K562 (cell line): ENCODE results near the gene MRPL40. TPM values are rescaled to one million over a fixed set of nuclear protein-coding genes. Genes with fewer than 3 reads are reported as not detected.

Experiments
- ATAC-seq: fragments of 200-7000 bp; cut with Tn5 transposase; 3 replicates; pipeline ENCODE4 v1.9.1; 2020; ENCODE audit warnings: moderate library complexity
- BruUV-seq: library from RNA; stranded (reverse); fragments of 400-500 nt; replicated peaks from 2 replicates; lab custom pipeline; 2021; lab: Mats Ljungman, UMichigan
- CTCF ChIA-PET: fragments of 300-600 bp; formaldehyde crosslinking; extraction: SDS; loops from one replicate; lab custom pipeline; 2021; ENCODE audit warnings: low intra/inter-chr PET ratio; lab: Yijun Ruan, JAX
- POLR2A ChIA-PET: fragments of 300-600, 350-650 bp; sonication (Branson Sonifier 250); formaldehyde crosslinking; extraction: SDS; loops from one replicate; lab custom pipeline; 2021; ENCODE audit warnings: antibody characterized with exemption, inconsistent platforms; lab: Yijun Ruan, JAX
- DNase-seq, 4 experiments: peaks; one replicate each; pipeline versions ENCODE4 v3.0.0 to v3.0.0-alpha.2; 2011 to 2018; ENCODE audit warnings: low spot score in 3 of 4, mixed read lengths in 3 of 4; ENCODE audit errors: extremely low read depth in 1 of 4
- FAIRE-seq: peaks from 2 replicates; lab custom pipeline; 2011; peaks lifted over from hg19 to GRCh38; lab: Jason Lieb, UNC
- H2AFZ ChIP-seq: 2 replicates; pipeline ENCODE4 v1.6.0; 2011; ENCODE audit warnings: low read depth, low read length, control low read depth, inconsistent platforms
- H3K27ac ChIP-seq: fragments of 200-600 bp; 3 replicates; pipeline ENCODE4 v1.8.0; 2011; ENCODE audit warnings: low read depth, mild to moderate bottlenecking, control low read depth, inconsistent platforms, low read length, moderate library complexity, mixed read lengths; ENCODE audit errors: extremely low read depth
- H3K27me3 ChIP-seq, 2 experiments: fragments of 300-600 bp in 1 of 2; 2 replicates in 1 of 2; 3 replicates in 1 of 2; pipeline versions ENCODE4 v1.6.0 to v1.8.0; 2011; ENCODE audit warnings: inconsistent platforms in 2 of 2, low read length in 2 of 2, mild to moderate bottlenecking in 1 of 2, mixed read lengths in 1 of 2, moderate library complexity in 1 of 2; ENCODE audit not compliant: control insufficient read depth in 2 of 2, insufficient read depth in 2 of 2
- H3K36me3 ChIP-seq: fragments of 300-600 bp; 3 replicates; pipeline ENCODE4 v1.8.0; 2011; ENCODE audit warnings: mild to moderate bottlenecking, low read length, inconsistent platforms; ENCODE audit not compliant: control insufficient read depth, insufficient read depth
- H3K4me1 ChIP-seq, 2 experiments: fragments of 200-600 bp in 1 of 2; replicated peaks in 1 of 2; 2 replicates in 1 of 2; 3 replicates in 1 of 2; pipeline versions ENCODE4 v1.5.1 to v1.8.0; 2011; ENCODE audit warnings: inconsistent platforms in 2 of 2, low read length in 2 of 2, mild to moderate bottlenecking in 1 of 2, mixed read lengths in 1 of 2, moderate library complexity in 1 of 2; ENCODE audit not compliant: control insufficient read depth in 2 of 2, insufficient read depth in 2 of 2
- H3K4me2 ChIP-seq: 2 replicates; pipeline ENCODE4 v1.6.1; 2011; ENCODE audit warnings: low read length, control low read depth, inconsistent platforms, mixed read lengths; ENCODE audit not compliant: insufficient read depth
- H3K4me3 ChIP-seq: fragments of 200-600 bp; sonication (generic), shearing (Covaris generic); 2 replicates; pipeline ENCODE4 v1.5.1; 2016; ENCODE audit warnings: control low read depth, inconsistent platforms
- H3K79me2 ChIP-seq: fragments of 200-600 bp; 3 replicates; pipeline ENCODE4 v1.8.0; 2011; ENCODE audit warnings: low read length, inconsistent platforms; ENCODE audit not compliant: control insufficient read depth, insufficient read depth
- H3K9ac ChIP-seq, 2 experiments: 2 replicates each; pipeline versions ENCODE4 v1.6.0 to v1.6.1; 2011; ENCODE audit warnings: low read depth in 2 of 2, low read length in 2 of 2, control low read depth in 1 of 2, inconsistent platforms in 1 of 2, mild to moderate bottlenecking in 1 of 2, mixed read lengths in 1 of 2; ENCODE audit not compliant: insufficient read depth in 1 of 2
- H3K9me1 ChIP-seq: one replicate; pipeline ENCODE4 v1.6.0; 2011; ENCODE audit warnings: inconsistent platforms, mild to moderate bottlenecking, low read length, moderate library complexity; ENCODE audit not compliant: control insufficient read depth, insufficient read depth
- H3K9me3 ChIP-seq: replicated peaks from 2 replicates; pipeline ENCODE4 v1.5.1; 2011; ENCODE audit warnings: low read depth, low read length, inconsistent platforms; ENCODE audit not compliant: control insufficient read depth, insufficient read depth
- H4K20me1 ChIP-seq: replicated peaks from 2 replicates; pipeline ENCODE4 v1.6.1; 2011; ENCODE audit warnings: low read length, inconsistent platforms, mixed read lengths; ENCODE audit not compliant: control insufficient read depth, insufficient read depth
- BRD4 ChIP-seq: fragments of 200-600 bp; sonication (generic); IDR thresholded peaks from 2 replicates; pipeline ENCODE4 v1.6.1; 2017; ENCODE audit warnings: inconsistent platforms
- JUN ChIP-seq, 2 experiments: sonication (generic) in 1 of 2; formaldehyde crosslinking in 1 of 2; IDR thresholded peaks; 2 replicates each; pipeline versions ENCODE4 v1.6.1 to v1.8.0; 2012 to 2022; ENCODE audit warnings: borderline replicate concordance in 2 of 2, mild to moderate bottlenecking in 2 of 2, improper control_type of control experiment in 1 of 2, low read depth in 1 of 2, low read length in 1 of 2, missing genetic modification reagents in 1 of 2
- MAFK ChIP-seq: IDR thresholded peaks from 2 replicates; pipeline ENCODE4 v1.6.1; 2011; ENCODE audit warnings: low read length, improper control_type of control experiment
- NR2C1 ChIP-seq, 2 experiments: fragments of 450-650 bp; IDR thresholded peaks; 2 replicates each; pipeline ENCODE4 v1.6.1; 2017; ENCODE audit warnings: mild to moderate bottlenecking in 2 of 2, antibody characterized with exemption in 1 of 2, inconsistent platforms in 1 of 2, missing compliant biosample characterization in 1 of 2, missing genetic modification characterization in 1 of 2
- PHF21A ChIP-seq: fragments of 450-650 bp; IDR thresholded peaks from 2 replicates; pipeline ENCODE4 v1.6.1; 2017; ENCODE audit warnings: low read depth, borderline replicate concordance
- RAD21 ChIP-seq, 2 experiments: fragments of 250-450 bp in 1 of 2; fragments of 450-650 bp in 1 of 2; sonication (Bioruptor Pico) in 1 of 2; formaldehyde crosslinking in 1 of 2; IDR thresholded peaks in 1 of 2; conservative IDR thresholded peaks in 1 of 2; 2 replicates each; pipeline versions ENCODE4 v1.4.0 to v1.8.0; 2020 to 2022; ENCODE audit warnings: mild to moderate bottlenecking in 2 of 2, moderate library complexity in 1 of 2
- RBFOX2 ChIP-seq: fragments of 200-400 bp; formaldehyde crosslinking; IDR thresholded peaks from 2 replicates; pipeline ENCODE4 v1.6.1; 2017; ENCODE audit warnings: low read depth, mild to moderate bottlenecking, low read length, moderate library complexity
- RBM14 ChIP-seq: fragments of 200-400 bp; formaldehyde crosslinking; IDR thresholded peaks from 2 replicates; pipeline ENCODE4 v1.6.1; 2018; ENCODE audit warnings: low read depth, mild to moderate bottlenecking, low read length, moderate library complexity, borderline replicate concordance; ENCODE audit not compliant: insufficient read depth
- STAG1 ChIP-seq: sonication (generic); formaldehyde crosslinking; IDR thresholded peaks from 2 replicates; pipeline ENCODE4 v1.5.0; 2020; ENCODE audit warnings: missing genetic modification reagents, borderline replicate concordance
- ZNF24 ChIP-seq: fragments of 450-650 bp; IDR thresholded peaks from 2 replicates; pipeline ENCODE4 v1.6.1; 2016
- ZSCAN29 ChIP-seq: fragments of 450-650 bp; IDR thresholded peaks from 2 replicates; pipeline ENCODE4 v1.6.1; 2017
- WGBS: fragments of 100-300 bp; shearing (Covaris generic); methylation state at CpG from one replicate; pipeline ENCODE4 v1.1.6; 2016; ENCODE audit warnings: low coverage, mixed read lengths; ENCODE audit not compliant: insufficient coverage; ENCODE audit errors: missing lambda C conversion rate; 5-methylcytosine and 5-hydroxymethylcytosine counted together
- in situ Hi-C: fragments of 300-500 bp; cut with MboI; formaldehyde crosslinking; loops from 4 replicates; pipeline ENCODE4 v1.15.0; 2018; ENCODE audit warnings: inconsistent platforms, mixed read lengths
- intact Hi-C: fragments of 100-400 bp; cut with micrococcal nuclease; formaldehyde crosslinking; loops from 2 replicates; pipeline ENCODE4 v1.14.2; 2022
- polyA plus RNA-seq, 8 experiments: library from polyadenylated mRNA; depleted of rRNA in 4 of 8; stranded (reverse) in 5 of 8; unstranded in 3 of 8; fragments of >200 nt; fragmentation: Nextera tagmentation in 2 of 8; fragmentation: Illumina TruSeq in 1 of 8; extraction: Ambion mirVana in 2 of 8; extraction: Trizol in 1 of 8; gene quantifications; 2 replicates each; pipeline versions ENCODE4 v1.2.1 to v1.2.3, GENCODE V29; 2011 to 2014; ENCODE audit warnings: inconsistent platforms in 1 of 8, missing spikeins in 1 of 8
- total RNA-seq, 7 experiments: library from RNA; depleted of rRNA in 6 of 7; stranded (reverse); fragments of >200 nt in 6 of 7; fragmentation: Illumina TruSeq in 2 of 7; extraction: Trizol in 2 of 7; gene quantifications; 2 replicates each; pipeline versions ENCODE4 v1.2.1 to v1.2.3, GENCODE V29; 2011 to 2021; ENCODE audit warnings: low replicate concordance in 1 of 7
- TF ChIP-seq, protein P1 (sequence below): fragments of 250-450 bp; sonication (Bioruptor Pico); IDR thresholded peaks from 2 replicates; pipeline ENCODE4 v1.4.0; 2020; ENCODE audit warnings: mild to moderate bottlenecking, moderate library complexity
- TF ChIP-seq, protein P2 (sequence below): fragments of 450-650 bp; formaldehyde crosslinking; IDR thresholded peaks from 2 replicates; pipeline ENCODE4 v1.4.0; 2022; ENCODE audit warnings: mild to moderate bottlenecking, moderate library complexity
- TF ChIP-seq, protein P3 (sequence below): sonication (generic); formaldehyde crosslinking; IDR thresholded peaks from 2 replicates; pipeline ENCODE4 v1.8.0; 2022; ENCODE audit warnings: mild to moderate bottlenecking, missing genetic modification reagents
- TF ChIP-seq, protein P4 (sequence below): IDR thresholded peaks from 2 replicates; pipeline ENCODE4 v1.6.1; 2012; ENCODE audit warnings: low read depth, low read length, improper control_type of control experiment, borderline replicate concordance

Gene MRPL40
- total and polyA plus RNA-seq, 9 of the 15 experiments (the other 6 are each of a cell fraction or from before 2014, with no cell fraction given) = 132 to 652 (median 208) TPM

DNA sequence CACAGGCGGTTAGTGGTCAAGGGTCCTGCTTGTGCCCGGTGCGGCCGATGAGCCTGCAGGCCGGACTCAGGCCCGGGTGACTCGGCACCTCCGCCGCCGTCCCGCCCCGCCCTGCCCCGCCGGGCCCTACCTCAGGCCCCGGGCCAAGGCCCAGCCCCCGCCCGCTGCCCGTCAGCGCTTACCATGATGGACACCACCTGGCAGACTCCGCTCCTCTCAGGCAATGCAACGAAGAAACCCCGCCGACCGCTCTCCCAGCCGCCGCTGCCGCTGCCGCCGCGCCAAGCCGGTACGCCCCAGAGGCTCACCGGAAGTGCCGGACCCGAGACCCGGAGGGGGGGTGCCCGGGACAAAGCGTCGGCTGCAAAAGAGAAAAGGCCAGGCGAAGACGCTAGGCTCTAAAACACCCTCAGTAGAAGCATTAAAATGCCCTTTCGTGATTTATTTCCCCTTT is 46.6 kb downstream of the MRPL40 start, which contains the start of gene UFD1:
TSS of gene UFD1 (minus strand) at position 293 of the 454 bp plus-strand sequence. CDS start at position 185, 108 bp downstream.
- Histone ChIP-seq H3K36me3 (peaks cover 64% of the 10 kb centered on the region), H3K9ac (peak within 1 kb of the TSS; percentile 96 to 97), H3K9me1 (no peaks in the 10 kb centered on the region), H4K20me1 (peaks cover 31% of the 10 kb centered on the region), H3K4me3 (peak within 1 kb of the TSS; percentile 70), H3K4me1 (peaks cover 7 to 16% of the 10 kb centered on the region in 2 experiments), H3K4me2 (peak within 1 kb of the TSS; percentile 97), H3K27ac (peak within 1 kb of the TSS; percentile 97), H2AFZ (peak within 1 kb of the TSS; percentile 99), H3K27me3 (no peaks in the 10 kb centered on the region), H3K9me3 (no peaks in the 10 kb centered on the region), H3K79me2 (peaks cover 85% of the 10 kb centered on the region)
- POLR2A ChIA-PET = interaction anchor here (0.5 to 5.4 kb wide), 49 partner anchors 8 to 477 kb away, joined by 3 to 148 read pairs (median 5); partner anchors contain the start of genes C22orf39, CLTCL1, DGCR2 and HIRA
- WGBS = under 1% methylated on average over 42 of the region's 42 CpGs
- no peak for FAIRE-seq
- intact Hi-C loops = loop anchor here (1.0 to 5.0 kb wide), 10 partner anchors 32 to 357 kb away; partner anchors contain the start of genes C22orf39, DGCR2, ESS2 and MRPL40
- peak; percentile 82 for ATAC-seq
- no TSS peak for BruUV-seq
- CTCF ChIA-PET = interaction anchor here (0.5 to 1.5 kb wide), 4 partner anchors 48 to 524 kb away, joined by 3 to 5 read pairs (median 4); partner anchors contain the start of gene HIRA
- peak; percentile 95 to 99 (median 98) for DNase-seq
- in situ Hi-C loops = no loop called here
- no peak for TF ChIP-seq PHF21A
- TF ChIP-seq JUN (IDR thresholded peaks at IDR 0.05; ENCODE audit: borderline replicate concordance, low read depth, low read length) = 0 out of 2 replicates have a peak, but pooled peaks have one; percentile 72
- TF ChIP-seq JUN (CRISPR knock-in tag; IDR thresholded peaks at IDR 0.05; ENCODE audit: borderline replicate concordance) = no peak
- TF ChIP-seq, protein P1, sequence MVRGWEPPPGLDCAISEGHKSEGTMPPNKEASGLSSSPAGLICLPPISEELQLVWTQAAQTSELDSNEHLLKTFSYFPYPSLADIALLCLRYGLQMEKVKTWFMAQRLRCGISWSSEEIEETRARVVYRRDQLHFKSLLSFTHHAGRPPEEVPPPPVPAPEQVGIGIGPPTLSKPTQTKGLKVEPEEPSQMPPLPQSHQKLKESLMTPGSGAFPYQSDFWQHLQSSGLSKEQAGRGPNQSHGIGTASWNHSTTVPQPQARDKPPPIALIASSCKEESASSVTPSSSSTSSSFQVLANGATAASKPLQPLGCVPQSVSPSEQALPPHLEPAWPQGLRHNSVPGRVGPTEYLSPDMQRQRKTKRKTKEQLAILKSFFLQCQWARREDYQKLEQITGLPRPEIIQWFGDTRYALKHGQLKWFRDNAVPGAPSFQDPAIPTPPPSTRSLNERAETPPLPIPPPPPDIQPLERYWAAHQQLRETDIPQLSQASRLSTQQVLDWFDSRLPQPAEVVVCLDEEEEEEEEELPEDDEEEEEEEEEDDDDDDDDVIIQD (CRISPR knock-in tag) = no peak; the same call in 1 of the 2 replicates
- no peak for TF ChIP-seq RAD21 (CRISPR knock-in tag; conservative IDR thresholded peaks at IDR 0.05 in 1 of 2, IDR thresholded peaks at IDR 0.05 in 1 of 2)
- peak; percentile 85 for TF ChIP-seq RBFOX2
- 0 out of 2 replicates have a peak, but pooled peaks have one; percentile 47 for TF ChIP-seq RBM14
- TF ChIP-seq ZNF24 = no peak
- TF ChIP-seq, protein P2, sequence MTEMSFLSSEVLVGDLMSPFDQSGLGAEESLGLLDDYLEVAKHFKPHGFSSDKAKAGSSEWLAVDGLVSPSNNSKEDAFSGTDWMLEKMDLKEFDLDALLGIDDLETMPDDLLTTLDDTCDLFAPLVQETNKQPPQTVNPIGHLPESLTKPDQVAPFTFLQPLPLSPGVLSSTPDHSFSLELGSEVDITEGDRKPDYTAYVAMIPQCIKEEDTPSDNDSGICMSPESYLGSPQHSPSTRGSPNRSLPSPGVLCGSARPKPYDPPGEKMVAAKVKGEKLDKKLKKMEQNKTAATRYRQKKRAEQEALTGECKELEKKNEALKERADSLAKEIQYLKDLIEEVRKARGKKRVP (CRISPR knock-in tag) = 0 out of 2 replicates have a peak, but pooled peaks have one; percentile 0
- TF ChIP-seq BRD4 = peak; percentile 93
- TF ChIP-seq STAG1 (CRISPR knock-in tag) = no peak
- TF ChIP-seq, protein P3, sequence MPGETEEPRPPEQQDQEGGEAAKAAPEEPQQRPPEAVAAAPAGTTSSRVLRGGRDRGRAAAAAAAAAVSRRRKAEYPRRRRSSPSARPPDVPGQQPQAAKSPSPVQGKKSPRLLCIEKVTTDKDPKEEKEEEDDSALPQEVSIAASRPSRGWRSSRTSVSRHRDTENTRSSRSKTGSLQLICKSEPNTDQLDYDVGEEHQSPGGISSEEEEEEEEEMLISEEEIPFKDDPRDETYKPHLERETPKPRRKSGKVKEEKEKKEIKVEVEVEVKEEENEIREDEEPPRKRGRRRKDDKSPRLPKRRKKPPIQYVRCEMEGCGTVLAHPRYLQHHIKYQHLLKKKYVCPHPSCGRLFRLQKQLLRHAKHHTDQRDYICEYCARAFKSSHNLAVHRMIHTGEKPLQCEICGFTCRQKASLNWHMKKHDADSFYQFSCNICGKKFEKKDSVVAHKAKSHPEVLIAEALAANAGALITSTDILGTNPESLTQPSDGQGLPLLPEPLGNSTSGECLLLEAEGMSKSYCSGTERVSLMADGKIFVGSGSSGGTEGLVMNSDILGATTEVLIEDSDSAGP (CRISPR knock-in tag) = no peak
- peak; percentile 41; the same call in 1 of the 2 replicates for TF ChIP-seq MAFK
- TF ChIP-seq, protein P4, sequence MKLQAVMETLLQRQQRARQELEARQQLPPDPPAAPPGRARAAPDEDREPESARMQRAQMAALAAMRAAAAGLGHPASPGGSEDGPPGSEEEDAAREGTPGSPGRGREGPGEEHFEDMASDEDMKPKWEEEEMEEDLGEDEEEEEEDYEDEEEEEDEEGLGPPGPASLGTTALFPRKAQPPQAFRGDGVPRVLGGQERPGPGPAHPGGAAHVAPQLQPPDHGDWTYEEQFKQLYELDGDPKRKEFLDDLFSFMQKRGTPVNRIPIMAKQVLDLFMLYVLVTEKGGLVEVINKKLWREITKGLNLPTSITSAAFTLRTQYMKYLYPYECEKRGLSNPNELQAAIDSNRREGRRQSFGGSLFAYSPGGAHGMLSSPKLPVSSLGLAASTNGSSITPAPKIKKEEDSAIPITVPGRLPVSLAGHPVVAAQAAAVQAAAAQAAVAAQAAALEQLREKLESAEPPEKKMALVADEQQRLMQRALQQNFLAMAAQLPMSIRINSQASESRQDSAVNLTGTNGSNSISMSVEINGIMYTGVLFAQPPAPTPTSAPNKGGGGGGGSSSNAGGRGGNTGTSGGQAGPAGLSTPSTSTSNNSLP = peak; percentile 95; the same call in 1 of the 2 replicates
- TF ChIP-seq ZSCAN29 = no peak
- TF ChIP-seq NR2C1 (IDR thresholded peaks at IDR 0.05) = no peak
- TF ChIP-seq NR2C1 (tag; IDR thresholded peaks at IDR 0.05) = no peak
